Loucy (cell line): ENCODE measurements around the gene OSR1.

Experiments used
- CTCF ChIP-seq: fragments of 200-600 bp; sonication (generic); conservative IDR thresholded peaks from 2 replicates; pipeline ENCODE4 v1.5.1; 2014; ENCODE audit warnings: mild to moderate bottlenecking, antibody characterized with exemption, low read length
- EZH2phosphoT487 ChIP-seq: fragments of 200-600 bp; IDR thresholded peaks from 2 replicates; pipeline ENCODE4 v1.6.1; 2018; ENCODE audit warnings: antibody characterized with exemption, mild to moderate bottlenecking, moderate library complexity, borderline replicate concordance

DNA sequence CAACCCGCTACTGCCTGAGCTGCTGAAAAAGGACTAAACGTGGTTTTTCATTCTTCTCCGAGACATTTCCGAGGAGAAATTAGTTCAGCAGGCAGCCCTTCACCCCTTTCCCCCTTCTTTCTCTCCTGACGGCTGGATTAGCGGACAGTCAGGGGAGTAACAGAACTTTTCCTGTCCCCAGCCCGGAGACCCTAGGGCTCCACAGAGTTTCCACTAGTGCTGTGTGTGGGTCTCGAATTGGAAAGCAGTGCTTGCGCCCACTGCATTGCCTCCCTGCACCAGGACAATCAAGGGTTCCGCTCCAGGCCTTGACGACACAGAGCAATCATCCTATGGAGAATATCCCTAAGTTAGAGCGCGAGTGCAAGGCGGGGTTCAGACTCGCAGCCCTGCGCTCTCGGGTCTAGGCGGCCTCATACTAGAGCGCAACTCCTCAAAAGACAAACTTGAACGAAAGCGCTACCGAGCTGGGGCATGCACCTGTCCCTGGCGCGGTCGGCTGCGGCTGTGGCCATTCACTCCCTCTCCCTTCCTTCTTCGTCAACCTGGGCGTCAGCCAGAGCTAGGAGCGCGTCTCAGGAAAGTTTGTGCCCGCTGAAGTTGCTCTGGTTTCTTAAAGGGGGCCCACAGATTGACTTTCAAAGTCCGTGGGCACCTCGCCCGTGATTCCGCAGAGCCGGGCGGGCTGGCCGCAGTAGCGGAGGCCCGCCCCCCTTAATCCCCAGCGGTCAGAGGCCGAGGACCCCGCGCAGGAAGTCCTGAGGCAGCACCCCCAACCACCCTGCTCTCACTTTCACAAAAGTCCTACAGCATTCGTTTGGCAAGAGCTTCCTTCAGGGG lies 801 bp downstream of the OSR1 start:
- TF ChIP-seq CTCF (no peak), EZH2phosphoT487 (no peak)
